Body of pancreas (tissue), 4 donors: ENCODE results near the gene NR2F6.

Experiments
- CTCF ChIP-seq, 7 experiments: fragments of 450-650 bp in 4 of 7; fragments of 200-600 bp in 3 of 7; sonication (generic) in 3 of 7; IDR thresholded peaks; one replicate each; pipeline ENCODE4 v1.5.1; 2016 to 2019; ENCODE audit warnings: antibody characterized with exemption in 7 of 7
- POLR2A ChIP-seq, 3 donors: fragments of 450-650 bp; IDR thresholded peaks; one replicate each; pipeline ENCODE4 v1.6.1; 2016; ENCODE audit warnings: antibody characterized with exemption in 3 of 3, mild to moderate bottlenecking in 2 of 3

GRCh38 chr19:17260842-17261325 is 15.2 kb upstream of the NR2F6 start:
- TF ChIP-seq POLR2A (IDR thresholded peaks at IDR 0.05) (peak in 1 of 3 donors; percentile 20), CTCF (IDR thresholded peaks at IDR 0.05) (peak; percentile 77 to 97 (median 93))
